ENCODE results near the gene PCBP1. TPM values are rescaled to one million over a fixed set of nuclear protein-coding genes. Genes with fewer than 3 reads are reported as not detected.
A peak's percentile ranks its signal among the peaks of the same experiment; 100 is the strongest.

The PCBP1 gene
- total and polyA plus RNA-seq, 9 of the 15 experiments (the other 6 are each of a cell fraction or from before 2014, with no cell fraction given), result 19.2 to 407 (median 78.1) TPM

DNA sequence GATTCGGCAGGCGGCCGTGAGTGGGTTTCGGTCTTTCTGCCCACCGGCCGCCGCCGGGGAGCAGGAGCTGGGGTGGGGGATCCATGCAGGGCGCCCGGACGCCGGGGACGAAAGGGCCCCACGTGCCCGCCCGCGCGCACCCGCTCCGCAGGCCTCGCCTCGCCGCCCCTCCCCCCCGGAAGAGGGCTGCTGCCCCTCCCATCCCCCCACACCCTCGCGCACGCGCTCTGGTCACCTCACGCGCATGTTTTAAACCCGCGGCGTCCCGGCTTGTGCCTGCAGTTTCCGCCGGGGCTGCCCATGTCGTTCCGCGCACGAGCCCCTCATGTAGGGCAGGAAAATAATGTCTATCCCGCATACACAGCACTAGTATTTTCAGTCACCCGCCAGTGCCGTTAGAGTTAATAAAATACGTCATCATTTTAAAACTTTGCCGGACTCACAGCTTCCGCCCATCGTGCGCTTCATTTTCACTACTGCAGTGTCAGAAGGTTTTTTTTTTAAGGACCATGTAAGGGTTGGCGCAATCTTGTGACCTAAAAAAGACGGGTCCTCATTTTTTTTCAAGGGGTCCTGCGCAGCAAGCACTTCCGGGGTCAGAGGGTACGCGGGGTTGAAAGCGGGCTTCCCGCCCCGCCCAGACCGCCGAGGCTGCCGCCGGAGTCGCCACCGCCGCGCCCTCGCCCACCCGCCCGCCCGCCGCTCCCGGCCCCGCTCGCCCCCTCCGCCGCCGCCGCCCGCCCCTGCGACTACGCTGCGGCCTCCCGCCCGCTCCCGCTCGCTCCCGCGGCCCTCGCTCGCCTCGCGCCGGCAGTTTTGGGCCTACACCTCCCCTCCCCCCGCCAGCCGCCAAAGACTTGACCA, at the start of gene PCBP1 (continued):
- TF ChIP-seq HMG20B (CRISPR knock-in tag; IDR thresholded peaks at IDR 0.05) (no peak), ZNF311 (CRISPR knock-in tag; IDR thresholded peaks at IDR 0.05) (no peak), ZNF695 (CRISPR knock-in tag; IDR thresholded peaks at IDR 0.05) (no peak), RCOR1 (IDR thresholded peaks at IDR 0.05; ENCODE audit: borderline replicate concordance in 1 of 2, low read depth in 2 of 2, low read length in 2 of 2) (no peak), MTA1 (IDR thresholded peaks at IDR 0.05; ENCODE audit: borderline replicate concordance) (peak; percentile 94), ZNF586 (CRISPR knock-in tag; conservative IDR thresholded peaks at IDR 0.05) (no peak), MTA2 (IDR thresholded peaks at IDR 0.05; ENCODE audit: low read depth) (peak; percentile 57), NELFE (IDR thresholded peaks at IDR 0.05; ENCODE audit: insufficient read depth, insufficient read length) (no peak), KAT2B (IDR thresholded peaks at IDR 0.05; ENCODE audit: low read depth, low read length) (no peak), BCL6 (CRISPR knock-in tag; IDR thresholded peaks at IDR 0.05) (no peak), MCM7 (IDR thresholded peaks at IDR 0.05) (no peak), MEF2A (IDR thresholded peaks at IDR 0.05; ENCODE audit: control insufficient read depth, low read depth, low read length) (0 out of 2 replicates have a peak, but pooled peaks have one; percentile 23), PCBP1 (IDR thresholded peaks at IDR 0.05; ENCODE audit: low read depth, low read length, poor library complexity, severe bottlenecking) (peak; percentile 75), ZNF12 (CRISPR knock-in tag; IDR thresholded peaks at IDR 0.05) (no peak), RB1 (IDR thresholded peaks at IDR 0.05; ENCODE audit: low read depth) (peak; percentile 69), LCOR (CRISPR knock-in tag; IDR thresholded peaks at IDR 0.05) (peak; percentile 5; the same call in 1 of the 2 replicates), PHF20 (IDR thresholded peaks at IDR 0.05; ENCODE audit: partially characterized antibody) (no peak), MCM3 (IDR thresholded peaks at IDR 0.05) (no peak), ZNF780A (CRISPR knock-in tag; IDR thresholded peaks at IDR 0.05) (no peak), ATF1 (CRISPR knock-in tag; IDR thresholded peaks at IDR 0.05) (no peak), ATF1 (tag; IDR thresholded peaks at IDR 0.05) (peak; percentile 93), PYGO2 (tag; IDR thresholded peaks at IDR 0.05) (peak; percentile 68; the same call in 1 of the 2 replicates)
- TF ChIP-seq, protein P1, sequence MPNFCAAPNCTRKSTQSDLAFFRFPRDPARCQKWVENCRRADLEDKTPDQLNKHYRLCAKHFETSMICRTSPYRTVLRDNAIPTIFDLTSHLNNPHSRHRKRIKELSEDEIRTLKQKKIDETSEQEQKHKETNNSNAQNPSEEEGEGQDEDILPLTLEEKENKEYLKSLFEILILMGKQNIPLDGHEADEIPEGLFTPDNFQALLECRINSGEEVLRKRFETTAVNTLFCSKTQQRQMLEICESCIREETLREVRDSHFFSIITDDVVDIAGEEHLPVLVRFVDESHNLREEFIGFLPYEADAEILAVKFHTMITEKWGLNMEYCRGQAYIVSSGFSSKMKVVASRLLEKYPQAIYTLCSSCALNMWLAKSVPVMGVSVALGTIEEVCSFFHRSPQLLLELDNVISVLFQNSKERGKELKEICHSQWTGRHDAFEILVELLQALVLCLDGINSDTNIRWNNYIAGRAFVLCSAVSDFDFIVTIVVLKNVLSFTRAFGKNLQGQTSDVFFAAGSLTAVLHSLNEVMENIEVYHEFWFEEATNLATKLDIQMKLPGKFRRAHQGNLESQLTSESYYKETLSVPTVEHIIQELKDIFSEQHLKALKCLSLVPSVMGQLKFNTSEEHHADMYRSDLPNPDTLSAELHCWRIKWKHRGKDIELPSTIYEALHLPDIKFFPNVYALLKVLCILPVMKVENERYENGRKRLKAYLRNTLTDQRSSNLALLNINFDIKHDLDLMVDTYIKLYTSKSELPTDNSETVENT (CRISPR knock-in tag; IDR thresholded peaks at IDR 0.05), result 0 out of 2 replicates have a peak, but pooled peaks have one; percentile 25
- TF ChIP-seq, protein P2, sequence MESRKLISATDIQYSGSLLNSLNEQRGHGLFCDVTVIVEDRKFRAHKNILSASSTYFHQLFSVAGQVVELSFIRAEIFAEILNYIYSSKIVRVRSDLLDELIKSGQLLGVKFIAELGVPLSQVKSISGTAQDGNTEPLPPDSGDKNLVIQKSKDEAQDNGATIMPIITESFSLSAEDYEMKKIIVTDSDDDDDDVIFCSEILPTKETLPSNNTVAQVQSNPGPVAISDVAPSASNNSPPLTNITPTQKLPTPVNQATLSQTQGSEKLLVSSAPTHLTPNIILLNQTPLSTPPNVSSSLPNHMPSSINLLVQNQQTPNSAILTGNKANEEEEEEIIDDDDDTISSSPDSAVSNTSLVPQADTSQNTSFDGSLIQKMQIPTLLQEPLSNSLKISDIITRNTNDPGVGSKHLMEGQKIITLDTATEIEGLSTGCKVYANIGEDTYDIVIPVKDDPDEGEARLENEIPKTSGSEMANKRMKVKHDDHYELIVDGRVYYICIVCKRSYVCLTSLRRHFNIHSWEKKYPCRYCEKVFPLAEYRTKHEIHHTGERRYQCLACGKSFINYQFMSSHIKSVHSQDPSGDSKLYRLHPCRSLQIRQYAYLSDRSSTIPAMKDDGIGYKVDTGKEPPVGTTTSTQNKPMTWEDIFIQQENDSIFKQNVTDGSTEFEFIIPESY (CRISPR knock-in tag; IDR thresholded peaks at IDR 0.05), result 0 out of 2 replicates have a peak, but pooled peaks have one; percentile 2
- TF ChIP-seq, protein P3, sequence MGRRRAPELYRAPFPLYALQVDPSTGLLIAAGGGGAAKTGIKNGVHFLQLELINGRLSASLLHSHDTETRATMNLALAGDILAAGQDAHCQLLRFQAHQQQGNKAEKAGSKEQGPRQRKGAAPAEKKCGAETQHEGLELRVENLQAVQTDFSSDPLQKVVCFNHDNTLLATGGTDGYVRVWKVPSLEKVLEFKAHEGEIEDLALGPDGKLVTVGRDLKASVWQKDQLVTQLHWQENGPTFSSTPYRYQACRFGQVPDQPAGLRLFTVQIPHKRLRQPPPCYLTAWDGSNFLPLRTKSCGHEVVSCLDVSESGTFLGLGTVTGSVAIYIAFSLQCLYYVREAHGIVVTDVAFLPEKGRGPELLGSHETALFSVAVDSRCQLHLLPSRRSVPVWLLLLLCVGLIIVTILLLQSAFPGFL (CRISPR knock-in tag; IDR thresholded peaks at IDR 0.05), result 0 out of 2 replicates have a peak, but pooled peaks have one; percentile 84

Measured in K562 (cell line).